Endothelial cell (in vitro differentiated cells): Measurements from ENCODE around the gene TXLNG. TPM values are rescaled to one million over a fixed set of nuclear protein-coding genes. Genes with fewer than 3 reads are reported as not detected.
"Not testable (repeated sequence)": the region's sequence is repeated elsewhere in the genome, so short reads cannot be mapped to it uniquely, and the experiment has no call there.

Source experiments
- DNase-seq: peaks from one replicate; pipeline ENCODE4 v3.0.0; 2021; ENCODE audit warnings: low spot score
- H3K27ac Mint-ChIP-seq: one replicate; pipeline ENCODE4 v1.8.0; 2021; ENCODE audit warnings: mixed read lengths, inconsistent platforms; ENCODE audit not compliant: unreplicated experiment
- H3K27me3 Mint-ChIP-seq: one replicate; pipeline ENCODE4 v1.8.0; 2021; ENCODE audit warnings: mild to moderate bottlenecking, moderate library complexity, mixed read lengths, inconsistent platforms; ENCODE audit not compliant: unreplicated experiment
- H3K36me3 Mint-ChIP-seq: one replicate; pipeline ENCODE4 v1.8.0; 2021; ENCODE audit warnings: mild to moderate bottlenecking, low read depth, mixed read lengths, inconsistent platforms; ENCODE audit not compliant: unreplicated experiment
- H3K4me1 Mint-ChIP-seq: one replicate; pipeline ENCODE4 v1.8.0; 2021; ENCODE audit warnings: mild to moderate bottlenecking, mixed read lengths, inconsistent platforms; ENCODE audit not compliant: unreplicated experiment
- H3K4me3 Mint-ChIP-seq: one replicate; pipeline ENCODE4 v1.8.0; 2021; ENCODE audit warnings: mild to moderate bottlenecking, mixed read lengths, inconsistent platforms; ENCODE audit not compliant: unreplicated experiment
- H3K9me3 Mint-ChIP-seq: one replicate; pipeline ENCODE4 v1.8.0; 2021; ENCODE audit warnings: mixed read lengths, inconsistent platforms; ENCODE audit not compliant: unreplicated experiment
- total RNA-seq: library from RNA; stranded (reverse); fragmentation: NEBNext Ultra II Directional; extraction: Animal tissue kit (Norgen Biotek cat#: 25700); gene quantifications from one replicate; pipeline ENCODE4 v1.2.1, GENCODE V29; 2021; ENCODE audit not compliant: unreplicated experiment
- TF ChIP-seq, protein P1 (sequence below): fragments of 200-600 bp; sonication (generic); IDR thresholded peaks from one replicate; pipeline ENCODE4 v1.5.0; 2021; ENCODE audit warnings: antibody characterized with exemption; ENCODE audit not compliant: unreplicated experiment

The TXLNG gene
- total RNA-seq, 1 donor from 2014 or later: 6.6 TPM

GRCh38 chrX:16852617-16853179, 66.4 kb downstream of the TXLNG start:
- Mint-ChIP-seq H3K36me3 (peaks cover 11% of the 10 kb centered on the region), H3K9me3 (no peaks in the 10 kb centered on the region), H3K27me3 (peaks cover 1% of the 10 kb centered on the region), H3K4me3 (no peak overlapping the region), H3K4me1 (no peaks in the 10 kb centered on the region), H3K27ac (no peak overlapping the region)
- TF ChIP-seq, protein P1, sequence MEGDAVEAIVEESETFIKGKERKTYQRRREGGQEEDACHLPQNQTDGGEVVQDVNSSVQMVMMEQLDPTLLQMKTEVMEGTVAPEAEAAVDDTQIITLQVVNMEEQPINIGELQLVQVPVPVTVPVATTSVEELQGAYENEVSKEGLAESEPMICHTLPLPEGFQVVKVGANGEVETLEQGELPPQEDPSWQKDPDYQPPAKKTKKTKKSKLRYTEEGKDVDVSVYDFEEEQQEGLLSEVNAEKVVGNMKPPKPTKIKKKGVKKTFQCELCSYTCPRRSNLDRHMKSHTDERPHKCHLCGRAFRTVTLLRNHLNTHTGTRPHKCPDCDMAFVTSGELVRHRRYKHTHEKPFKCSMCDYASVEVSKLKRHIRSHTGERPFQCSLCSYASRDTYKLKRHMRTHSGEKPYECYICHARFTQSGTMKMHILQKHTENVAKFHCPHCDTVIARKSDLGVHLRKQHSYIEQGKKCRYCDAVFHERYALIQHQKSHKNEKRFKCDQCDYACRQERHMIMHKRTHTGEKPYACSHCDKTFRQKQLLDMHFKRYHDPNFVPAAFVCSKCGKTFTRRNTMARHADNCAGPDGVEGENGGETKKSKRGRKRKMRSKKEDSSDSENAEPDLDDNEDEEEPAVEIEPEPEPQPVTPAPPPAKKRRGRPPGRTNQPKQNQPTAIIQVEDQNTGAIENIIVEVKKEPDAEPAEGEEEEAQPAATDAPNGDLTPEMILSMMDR: no peak
- DNase-seq: no peak

DNA sequence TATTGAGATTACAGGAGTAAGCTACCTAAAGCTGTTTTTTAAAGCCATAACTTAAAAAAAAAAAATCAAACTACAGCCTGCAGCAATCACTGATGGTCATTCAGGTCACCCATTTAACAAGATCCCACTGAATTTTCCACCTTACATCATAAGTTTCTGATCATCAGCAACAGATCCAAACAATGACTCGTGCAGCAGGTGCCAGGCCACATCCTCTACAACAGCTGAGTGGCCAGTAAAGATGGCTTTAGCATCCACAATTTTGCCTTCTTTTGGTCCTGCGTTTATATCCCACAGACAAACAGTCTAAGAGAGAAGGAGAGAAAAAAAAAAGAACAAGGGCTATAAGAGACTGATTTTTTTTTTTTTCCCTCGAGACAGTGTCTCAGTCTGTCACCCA, 67.3 kb downstream of the TXLNG start:
- no peak overlapping the region for H3K27ac Mint-ChIP-seq
- H3K27me3 Mint-ChIP-seq: peaks cover 1% of the 10 kb centered on the region

GRCh38 chrX:16855363-16856075, 69.3 kb downstream of the TXLNG start:
- H3K27ac Mint-ChIP-seq: no peak overlapping the region
- no peaks in the 10 kb centered on the region for H3K27me3 Mint-ChIP-seq

More for the DNA sequence above, 67.3 kb downstream of the TXLNG start:
- no peaks in the 10 kb centered on the region for H3K9me3 Mint-ChIP-seq
- DNase-seq: no peak
- H3K4me3 Mint-ChIP-seq: no peak overlapping the region
- H3K36me3 Mint-ChIP-seq: peaks cover 11% of the 10 kb centered on the region
- H3K4me1 Mint-ChIP-seq: no peaks in the 10 kb centered on the region
- TF ChIP-seq, protein P1: no peak

DNA sequence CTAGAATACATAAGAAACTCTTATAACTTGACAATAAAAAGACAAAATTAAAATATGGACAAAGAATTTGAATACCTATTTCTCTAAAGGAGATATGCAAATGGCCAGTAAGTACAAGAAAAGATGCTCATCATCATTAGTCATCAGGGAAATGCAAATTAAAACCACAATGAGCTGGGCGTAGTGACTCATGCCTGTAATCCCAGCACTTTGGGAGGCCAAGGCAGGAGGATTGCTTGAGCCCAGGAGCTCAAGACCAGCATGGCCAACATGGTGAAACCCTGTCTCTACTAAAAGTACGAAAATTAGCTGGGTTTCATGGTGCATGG, 69.8 kb downstream of the TXLNG start:
- not testable (repeated sequence) for H3K4me3 Mint-ChIP-seq, H3K9me3 Mint-ChIP-seq, H3K4me1 Mint-ChIP-seq, H3K27me3 Mint-ChIP-seq, H3K27ac Mint-ChIP-seq, DNase-seq
- H3K36me3 Mint-ChIP-seq: peaks cover 18% of the 10 kb centered on the region

More at GRCh38 chrX:16855363-16856075, 69.3 kb downstream of the TXLNG start:
- TF ChIP-seq, protein P1: no peak
- Mint-ChIP-seq H3K4me1 (no peaks in the 10 kb centered on the region), H3K36me3 (peaks cover 18% of the 10 kb centered on the region), H3K9me3 (no peaks in the 10 kb centered on the region), H3K4me3 (no peak overlapping the region)
- no peak for DNase-seq

GRCh38 chrX:16856744-16857143, 70.5 kb downstream of the TXLNG start:
- Mint-ChIP-seq H3K27ac (no peak overlapping the region), H3K4me3 (no peak overlapping the region), H3K27me3 (no peaks in the 10 kb centered on the region), H3K36me3 (peaks cover 18% of the 10 kb centered on the region), H3K9me3 (no peaks in the 10 kb centered on the region), H3K4me1 (no peaks in the 10 kb centered on the region)
- DNase-seq: no peak
- TF ChIP-seq, protein P1: no peak
